Measurements from ENCODE around the gene WNT5A.

DNA sequence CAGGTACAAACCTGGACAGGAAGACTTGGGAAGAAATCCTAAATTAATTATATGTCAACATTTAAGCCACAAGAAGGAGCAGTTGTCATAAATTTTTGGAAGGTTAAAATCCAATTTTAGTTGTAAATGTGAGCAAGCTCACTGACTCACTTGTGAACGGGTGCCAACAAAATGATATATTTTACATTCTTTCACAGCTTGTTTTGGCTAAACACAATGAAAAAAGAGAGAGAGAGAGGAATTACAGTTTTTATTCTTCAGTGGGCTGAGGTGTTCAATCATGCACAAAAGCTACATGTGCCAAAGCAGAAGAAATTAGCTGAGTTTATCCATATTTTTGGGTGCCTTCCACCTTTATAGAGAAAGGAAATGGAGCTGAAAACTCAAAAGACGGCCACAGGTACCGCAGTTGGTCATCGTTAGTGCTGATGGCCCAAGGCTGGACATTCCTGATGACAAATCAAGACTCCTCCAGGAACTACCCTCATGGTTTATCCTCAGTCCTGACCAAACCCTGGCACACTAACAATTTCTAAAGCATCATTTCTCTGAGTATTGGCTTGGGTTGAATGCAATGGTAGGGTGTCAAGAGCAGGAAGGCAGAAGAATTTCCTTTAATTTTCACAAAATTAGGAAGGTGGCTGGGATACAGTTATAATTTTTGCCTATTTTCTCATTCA lies 37.6 kb upstream of the WNT5A start:
- TF ChIP-seq, protein P1, sequence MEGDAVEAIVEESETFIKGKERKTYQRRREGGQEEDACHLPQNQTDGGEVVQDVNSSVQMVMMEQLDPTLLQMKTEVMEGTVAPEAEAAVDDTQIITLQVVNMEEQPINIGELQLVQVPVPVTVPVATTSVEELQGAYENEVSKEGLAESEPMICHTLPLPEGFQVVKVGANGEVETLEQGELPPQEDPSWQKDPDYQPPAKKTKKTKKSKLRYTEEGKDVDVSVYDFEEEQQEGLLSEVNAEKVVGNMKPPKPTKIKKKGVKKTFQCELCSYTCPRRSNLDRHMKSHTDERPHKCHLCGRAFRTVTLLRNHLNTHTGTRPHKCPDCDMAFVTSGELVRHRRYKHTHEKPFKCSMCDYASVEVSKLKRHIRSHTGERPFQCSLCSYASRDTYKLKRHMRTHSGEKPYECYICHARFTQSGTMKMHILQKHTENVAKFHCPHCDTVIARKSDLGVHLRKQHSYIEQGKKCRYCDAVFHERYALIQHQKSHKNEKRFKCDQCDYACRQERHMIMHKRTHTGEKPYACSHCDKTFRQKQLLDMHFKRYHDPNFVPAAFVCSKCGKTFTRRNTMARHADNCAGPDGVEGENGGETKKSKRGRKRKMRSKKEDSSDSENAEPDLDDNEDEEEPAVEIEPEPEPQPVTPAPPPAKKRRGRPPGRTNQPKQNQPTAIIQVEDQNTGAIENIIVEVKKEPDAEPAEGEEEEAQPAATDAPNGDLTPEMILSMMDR (IDR thresholded peaks at IDR 0.05) = no peak
- no peak for TF ChIP-seq POLR2A (IDR thresholded peaks at IDR 0.05)

Data from body of pancreas (tissue), 4 donors.